Breast epithelium (tissue), 3 donors: Measurements from ENCODE around the gene PALLD.

ENCODE experiments used
- POLR2A ChIP-seq: fragments of 450-650 bp; IDR thresholded peaks from one replicate; pipeline ENCODE4 v1.6.1; 2016; ENCODE audit warnings: antibody characterized with exemption, mild to moderate bottlenecking, moderate library complexity
- TF ChIP-seq, protein P1 (sequence below), 3 donors: fragments of 450-650 bp; IDR thresholded peaks; one replicate each; pipeline ENCODE4 v1.5.1; 2016 to 2017; ENCODE audit warnings: antibody characterized with exemption in 3 of 3, mild to moderate bottlenecking in 3 of 3, moderate library complexity in 3 of 3

DNA sequence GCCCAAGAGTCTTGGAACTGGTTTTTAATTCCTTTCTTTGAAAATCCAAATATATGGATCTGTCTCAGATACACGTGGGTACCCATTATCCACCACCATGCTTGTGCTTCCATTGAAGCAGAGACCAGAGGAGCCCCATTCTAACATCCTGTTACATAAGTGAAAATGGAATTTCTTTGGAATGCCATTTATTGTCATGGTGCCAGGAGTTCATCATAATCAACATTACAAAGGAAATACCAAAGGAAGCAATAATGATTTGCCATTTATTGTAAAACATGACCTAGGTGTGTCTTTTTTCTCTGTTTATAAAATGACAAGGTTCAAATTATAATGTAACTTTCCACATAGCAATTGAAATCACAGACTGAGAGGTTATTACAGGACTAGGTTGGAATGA lies 61.7 kb downstream of the PALLD start:
- TF ChIP-seq, protein P1, sequence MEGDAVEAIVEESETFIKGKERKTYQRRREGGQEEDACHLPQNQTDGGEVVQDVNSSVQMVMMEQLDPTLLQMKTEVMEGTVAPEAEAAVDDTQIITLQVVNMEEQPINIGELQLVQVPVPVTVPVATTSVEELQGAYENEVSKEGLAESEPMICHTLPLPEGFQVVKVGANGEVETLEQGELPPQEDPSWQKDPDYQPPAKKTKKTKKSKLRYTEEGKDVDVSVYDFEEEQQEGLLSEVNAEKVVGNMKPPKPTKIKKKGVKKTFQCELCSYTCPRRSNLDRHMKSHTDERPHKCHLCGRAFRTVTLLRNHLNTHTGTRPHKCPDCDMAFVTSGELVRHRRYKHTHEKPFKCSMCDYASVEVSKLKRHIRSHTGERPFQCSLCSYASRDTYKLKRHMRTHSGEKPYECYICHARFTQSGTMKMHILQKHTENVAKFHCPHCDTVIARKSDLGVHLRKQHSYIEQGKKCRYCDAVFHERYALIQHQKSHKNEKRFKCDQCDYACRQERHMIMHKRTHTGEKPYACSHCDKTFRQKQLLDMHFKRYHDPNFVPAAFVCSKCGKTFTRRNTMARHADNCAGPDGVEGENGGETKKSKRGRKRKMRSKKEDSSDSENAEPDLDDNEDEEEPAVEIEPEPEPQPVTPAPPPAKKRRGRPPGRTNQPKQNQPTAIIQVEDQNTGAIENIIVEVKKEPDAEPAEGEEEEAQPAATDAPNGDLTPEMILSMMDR (IDR thresholded peaks at IDR 0.05): no peak
- no peak for TF ChIP-seq POLR2A
